Renal cortical epithelial cell (primary cell): ENCODE results near the gene DLX3. TPM values are rescaled to one million over a fixed set of nuclear protein-coding genes. Genes with fewer than 3 reads are reported as not detected.

Source experiments
- DNase-seq: peaks from one replicate; pipeline ENCODE4 v3.0.0-alpha.2; 2011; ENCODE audit warnings: low read depth
- total RNA-seq: library from RNA; depleted of rRNA; stranded (reverse); fragments of >200 nt; gene quantifications from 2 replicates; pipeline ENCODE4 v1.2.3, GENCODE V29; 2014

The DLX3 gene
- total RNA-seq, 1 donor from 2014 or later, result not detected

GRCh38 chr17:49972486-49973270 lies 22.3 kb downstream of the DLX3 start:
- no peak for DNase-seq

- DNase-seq, result no peak
Measured at GRCh38 chr17:49971848-49972485, 23.1 kb downstream of the DLX3 start.

GRCh38 chr17:49971199-49971847 lies 23.7 kb downstream of the DLX3 start:
- no peak for DNase-seq

GRCh38 chr17:49970498-49970897 lies 24.5 kb downstream of the DLX3 start:
- DNase-seq, result no peak

- no peak for DNase-seq
Measured at GRCh38 chr17:49969795-49970389, 25.1 kb downstream of the DLX3 start.

- no peak for DNase-seq
Measured at GRCh38 chr17:49969134-49969759, 25.8 kb downstream of the DLX3 start, which contains the start of gene DLX4. Gene DLX4, plus strand, starts transcription at chr17:49969190. Its CDS starts 279 bp downstream, at chr17:49969469.

- peak; percentile 47 for DNase-seq
Measured at GRCh38 chr17:49968405-49969133, 26.5 kb downstream of the DLX3 start.

- DNase-seq, result no peak
Measured at GRCh38 chr17:49967621-49968404, 27.2 kb downstream of the DLX3 start.

- no peak for DNase-seq
Measured at GRCh38 chr17:49967205-49967604, 27.8 kb downstream of the DLX3 start.

GRCh38 chr17:49966767-49967166 lies 28.3 kb downstream of the DLX3 start:
- DNase-seq, result no peak

GRCh38 chr17:49965524-49965909 lies 29.5 kb downstream of the DLX3 start:
- DNase-seq, result no peak

GRCh38 chr17:49964769-49965523 lies 30.1 kb downstream of the DLX3 start:
- no peak for DNase-seq

- DNase-seq, result no peak
Measured at GRCh38 chr17:49964303-49964768, 30.7 kb downstream of the DLX3 start.

GRCh38 chr17:49963626-49964302 lies 31.3 kb downstream of the DLX3 start:
- DNase-seq, result no peak

- DNase-seq, result no peak
Measured at GRCh38 chr17:49963309-49963625, 31.8 kb downstream of the DLX3 start.

- no peak for DNase-seq
Measured at GRCh38 chr17:49962599-49963308, 32.3 kb downstream of the DLX3 start.

GRCh38 chr17:49959183-49959935 lies 35.7 kb downstream of the DLX3 start:
- DNase-seq, result peak; percentile 38

GRCh38 chr17:49958723-49959122 lies 36.3 kb downstream of the DLX3 start:
- DNase-seq, result no peak
